ENCODE data around the gene TMEM88. TPM values are rescaled to one million over a fixed set of nuclear protein-coding genes. Genes with fewer than 3 reads are reported as not detected.
A peak's percentile ranks its signal among the peaks of the same experiment; 100 is the strongest.

The TMEM88 gene, protein sequence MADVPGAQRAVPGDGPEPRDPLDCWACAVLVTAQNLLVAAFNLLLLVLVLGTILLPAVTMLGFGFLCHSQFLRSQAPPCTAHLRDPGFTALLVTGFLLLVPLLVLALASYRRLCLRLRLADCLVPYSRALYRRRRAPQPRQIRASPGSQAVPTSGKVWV
- 1.1 TPM for polyA plus RNA-seq (2013, experiment 1 of 2; ENCODE audit: insufficient read length)
- 1.3 TPM for polyA plus RNA-seq (2013, experiment 2 of 2; ENCODE audit: insufficient read length)

DNA sequence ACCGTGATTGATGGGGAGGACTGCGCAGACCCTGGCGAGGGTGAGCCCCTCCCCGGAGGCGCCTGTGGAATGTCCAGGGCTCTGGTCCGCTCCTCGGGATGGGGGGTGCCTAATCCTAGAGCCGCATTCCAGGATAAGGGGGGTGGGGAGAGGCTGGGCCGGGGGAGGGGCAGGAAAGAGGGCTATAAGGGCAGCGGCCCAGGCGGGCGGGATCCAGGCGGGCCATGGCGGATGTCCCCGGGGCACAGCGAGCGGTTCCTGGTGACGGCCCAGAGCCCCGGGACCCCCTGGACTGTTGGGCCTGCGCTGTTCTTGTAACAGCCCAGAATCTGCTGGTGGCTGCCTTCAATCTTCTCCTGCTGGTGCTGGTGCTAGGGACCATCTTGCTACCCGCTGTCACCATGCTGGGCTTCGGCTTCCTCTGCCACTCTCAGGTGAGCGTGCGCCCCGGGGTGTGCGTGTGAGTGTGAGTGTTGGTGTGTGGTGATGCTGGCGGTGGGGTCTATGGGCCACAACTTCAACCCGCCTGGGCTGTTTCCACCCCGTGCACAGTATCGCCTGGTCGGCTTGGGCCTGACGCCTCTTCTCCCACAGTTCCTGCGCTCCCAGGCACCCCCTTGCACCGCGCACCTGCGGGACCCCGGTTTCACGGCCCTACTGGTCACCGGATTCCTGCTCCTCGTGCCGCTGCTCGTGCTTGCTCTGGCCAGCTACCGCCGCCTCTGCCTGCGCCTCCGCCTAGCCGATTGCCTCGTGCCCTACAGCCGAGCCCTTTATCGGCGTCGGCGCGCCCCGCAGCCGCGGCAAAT lies at the start of gene TMEM88:
Gene TMEM88 (plus strand): TSS at position 216 of the 809 bp plus-strand sequence. CDS start 9 bp downstream, at position 225.
- no peak for DNase-seq

DNA sequence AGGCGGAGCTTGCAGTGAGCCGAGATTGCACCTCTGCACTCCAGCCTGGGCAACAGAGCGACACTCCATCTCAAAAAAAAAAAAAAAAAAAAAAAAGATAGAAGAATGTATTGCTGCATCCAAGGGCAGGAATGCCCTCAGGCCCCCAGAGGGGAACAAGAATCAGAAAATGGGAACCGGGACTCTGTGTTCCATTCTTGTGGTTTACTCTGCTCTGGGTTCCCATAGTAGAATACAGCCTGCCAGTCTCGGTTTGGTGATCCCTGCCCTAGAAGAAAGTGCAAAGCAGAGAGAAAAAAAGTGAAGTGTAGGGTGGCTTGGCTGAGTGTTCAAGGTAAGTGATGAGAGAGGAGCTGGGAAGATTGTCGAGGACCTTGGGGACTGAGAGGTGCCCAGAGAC lies 48.3 kb upstream of the TMEM88 start:
- no peak for DNase-seq

DNA sequence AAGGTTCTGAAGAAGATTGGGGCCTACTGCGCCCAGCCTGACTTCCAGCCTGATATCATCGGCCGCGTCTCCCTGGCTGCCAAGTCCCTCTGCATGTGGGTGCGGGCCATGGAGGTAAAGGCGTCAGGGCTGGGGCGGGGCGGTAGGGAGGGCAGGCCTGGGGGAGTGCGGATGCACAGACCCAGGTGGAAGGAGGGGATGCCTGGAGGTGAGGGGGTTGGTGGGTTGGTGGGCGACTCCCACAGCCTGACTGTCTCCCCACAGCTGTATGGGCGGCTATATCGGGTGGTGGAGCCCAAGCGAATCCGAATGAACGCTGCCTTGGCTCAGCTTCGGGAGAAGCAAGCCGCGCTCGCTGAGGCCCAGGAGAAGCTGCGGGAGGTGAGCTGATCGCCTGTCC lies 47.7 kb upstream of the TMEM88 start:
- no peak for DNase-seq

DNA sequence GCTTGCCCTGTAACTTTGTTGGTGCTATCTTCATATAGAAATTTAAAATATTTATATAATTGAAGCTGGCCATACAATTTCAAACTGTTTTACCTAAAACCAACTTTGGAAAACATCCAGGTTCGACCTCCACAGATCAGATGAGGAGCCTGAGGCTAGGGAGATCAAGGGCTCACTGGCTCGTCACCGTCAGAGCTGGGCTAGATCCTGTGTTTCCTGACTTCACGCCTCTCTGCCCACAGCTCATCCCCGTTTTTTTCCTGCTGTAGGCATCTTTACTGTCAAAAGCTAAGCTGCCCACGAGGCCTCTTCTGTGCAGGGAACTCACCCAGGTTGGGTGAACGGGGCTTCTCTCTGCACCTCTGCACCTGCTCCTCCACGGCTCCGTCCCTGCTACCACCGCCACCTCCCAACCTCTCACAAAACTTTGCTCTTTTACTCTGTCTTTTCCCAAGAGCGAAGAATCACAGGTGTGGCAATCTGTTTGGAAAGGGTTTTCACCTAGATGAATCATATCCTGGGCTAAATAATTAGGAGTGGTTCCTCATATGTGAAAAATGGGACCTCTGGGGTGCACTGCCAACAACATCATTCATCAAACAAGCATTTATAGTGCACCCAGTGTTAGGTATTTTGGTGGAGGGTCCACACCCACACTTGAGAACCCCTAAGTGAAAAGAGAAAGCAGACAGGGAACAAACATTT lies 45.6 kb upstream of the TMEM88 start:
- DNase-seq: no peak

DNA sequence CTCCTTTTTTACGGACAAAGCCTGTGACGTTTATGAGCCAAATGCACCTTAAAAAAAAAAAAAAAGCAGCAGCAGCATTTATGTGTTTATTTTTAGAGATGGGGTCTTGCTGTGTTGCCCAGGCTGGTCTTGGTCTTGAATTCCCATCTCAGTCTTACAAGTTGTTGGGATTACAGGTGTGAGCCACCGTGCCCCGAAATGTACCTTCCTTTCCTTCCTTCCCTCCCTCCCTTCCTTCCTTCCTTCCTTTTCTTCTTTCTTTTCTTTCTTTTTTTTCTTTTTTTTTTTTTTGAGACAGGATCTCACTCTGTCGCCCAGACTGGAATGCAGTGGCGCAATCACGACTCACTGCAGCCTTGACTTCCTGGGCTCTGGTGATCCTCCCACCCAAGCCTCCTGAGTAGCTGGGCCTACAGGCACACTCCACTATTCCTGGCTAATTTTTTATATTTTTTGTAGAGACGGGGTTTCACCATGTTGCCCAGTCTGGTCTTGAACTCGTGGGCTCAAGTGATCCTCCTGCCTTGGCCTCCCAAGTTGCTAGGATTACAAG lies 45.0 kb upstream of the TMEM88 start:
- peak; percentile 37 for DNase-seq

DNA sequence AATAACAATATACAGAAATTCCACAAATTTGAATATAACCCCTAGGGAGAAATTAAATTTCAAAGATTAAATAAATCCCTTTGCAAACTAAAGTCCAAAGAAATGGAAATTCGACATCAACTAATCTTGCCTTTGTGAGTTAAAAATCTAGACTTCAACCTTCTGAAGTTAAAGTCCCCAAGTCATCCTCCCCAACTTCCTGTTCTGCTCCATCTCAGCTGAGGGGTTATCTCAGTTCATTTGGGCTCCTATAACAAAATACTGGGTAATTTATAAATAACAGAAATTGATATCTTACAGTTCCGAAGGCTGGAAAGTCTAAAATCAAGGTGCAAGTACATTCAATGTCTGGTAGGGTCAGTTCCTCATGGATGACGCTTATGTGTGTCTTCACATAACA lies 43.6 kb upstream of the TMEM88 start:
- DNase-seq: no peak

DNA sequence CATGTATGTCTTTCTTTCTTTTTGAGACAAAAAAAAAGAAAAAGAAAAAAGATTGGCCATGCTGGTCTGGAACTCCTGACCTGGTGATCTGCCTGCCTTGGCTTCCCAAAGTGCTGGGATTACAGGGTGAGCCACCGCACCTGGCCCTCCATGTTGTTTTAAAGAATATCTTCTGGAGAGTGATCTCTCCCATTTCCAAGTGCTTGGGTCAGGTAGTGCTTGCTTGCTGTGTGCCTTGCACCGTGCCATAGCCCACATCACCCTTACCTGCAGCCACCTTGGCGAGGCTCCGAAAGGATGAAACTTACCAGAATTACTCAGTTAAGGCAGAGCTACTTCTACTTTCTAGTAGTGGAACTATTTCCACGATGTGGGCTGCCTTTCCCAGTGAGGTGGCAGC lies 39.9 kb upstream of the TMEM88 start:
- no peak for DNase-seq

DNA sequence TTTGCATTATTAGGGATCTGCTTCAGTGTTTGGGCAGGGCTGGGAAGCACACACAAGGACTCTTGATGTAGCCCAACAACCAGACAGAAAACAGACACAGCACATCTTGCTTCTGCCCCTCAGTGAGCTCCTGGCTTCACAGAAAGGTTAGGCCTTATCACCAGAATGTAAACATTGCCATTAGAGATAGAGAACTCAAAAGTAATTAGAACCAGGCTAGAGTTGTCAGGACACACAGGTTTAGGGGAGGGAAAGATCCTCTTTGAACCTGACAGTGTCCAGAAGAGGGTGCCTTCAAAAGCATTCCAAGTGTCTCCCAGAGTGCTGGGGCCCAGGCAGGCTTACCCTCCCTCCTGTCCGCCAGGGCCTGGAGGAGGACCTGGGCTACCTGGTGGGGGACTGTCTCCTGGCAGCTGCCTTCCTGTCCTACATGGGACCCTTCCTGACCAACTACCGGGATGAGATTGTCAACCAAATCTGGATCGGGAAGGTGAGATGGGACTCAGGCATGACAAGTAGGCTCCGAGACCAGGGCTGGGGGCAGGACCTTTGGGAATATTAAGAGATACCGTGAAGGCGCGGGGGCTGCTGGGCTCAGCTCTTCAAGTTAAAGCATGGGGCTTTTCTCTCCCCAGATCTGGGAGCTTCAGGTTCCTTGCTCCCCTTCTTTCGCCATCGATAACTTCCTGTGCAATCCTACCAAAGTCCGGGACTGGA lies 37.8 kb upstream of the TMEM88 start:
- DNase-seq: no peak

DNA sequence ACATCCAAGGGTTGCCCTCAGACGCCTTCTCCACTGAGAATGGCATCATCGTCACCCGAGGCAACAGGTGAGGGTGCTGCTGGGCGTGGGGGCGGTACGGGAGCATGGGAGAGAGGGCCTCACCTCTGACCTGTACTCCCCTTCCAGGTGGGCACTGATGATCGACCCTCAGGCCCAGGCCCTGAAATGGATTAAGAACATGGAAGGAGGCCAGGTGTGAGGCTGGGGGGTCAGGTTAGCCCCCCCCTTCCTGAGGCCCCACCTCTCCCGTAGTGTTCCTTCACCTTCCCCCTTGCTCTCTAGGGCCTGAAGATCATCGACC lies 37.3 kb upstream of the TMEM88 start:
- DNase-seq: no peak

DNA sequence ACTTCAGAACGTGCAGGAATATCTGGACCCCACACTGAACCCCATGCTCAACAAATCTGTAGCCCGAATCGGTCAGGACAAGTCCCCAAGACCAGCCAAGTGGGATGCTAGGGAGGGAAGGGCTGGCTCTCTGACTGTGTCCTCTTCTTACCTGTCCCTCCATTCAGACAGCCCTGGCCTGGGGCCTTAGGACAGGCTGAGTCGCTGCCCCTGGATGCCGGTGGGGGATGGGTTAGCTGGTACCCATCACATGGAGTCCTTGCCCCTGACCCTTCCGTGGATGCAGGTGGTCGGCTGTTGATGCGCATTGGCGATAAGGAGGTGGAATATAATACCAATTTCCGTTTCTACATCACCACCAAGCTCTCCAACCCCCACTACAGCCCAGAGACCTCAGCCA lies 36.8 kb upstream of the TMEM88 start:
- no peak for DNase-seq

DNA sequence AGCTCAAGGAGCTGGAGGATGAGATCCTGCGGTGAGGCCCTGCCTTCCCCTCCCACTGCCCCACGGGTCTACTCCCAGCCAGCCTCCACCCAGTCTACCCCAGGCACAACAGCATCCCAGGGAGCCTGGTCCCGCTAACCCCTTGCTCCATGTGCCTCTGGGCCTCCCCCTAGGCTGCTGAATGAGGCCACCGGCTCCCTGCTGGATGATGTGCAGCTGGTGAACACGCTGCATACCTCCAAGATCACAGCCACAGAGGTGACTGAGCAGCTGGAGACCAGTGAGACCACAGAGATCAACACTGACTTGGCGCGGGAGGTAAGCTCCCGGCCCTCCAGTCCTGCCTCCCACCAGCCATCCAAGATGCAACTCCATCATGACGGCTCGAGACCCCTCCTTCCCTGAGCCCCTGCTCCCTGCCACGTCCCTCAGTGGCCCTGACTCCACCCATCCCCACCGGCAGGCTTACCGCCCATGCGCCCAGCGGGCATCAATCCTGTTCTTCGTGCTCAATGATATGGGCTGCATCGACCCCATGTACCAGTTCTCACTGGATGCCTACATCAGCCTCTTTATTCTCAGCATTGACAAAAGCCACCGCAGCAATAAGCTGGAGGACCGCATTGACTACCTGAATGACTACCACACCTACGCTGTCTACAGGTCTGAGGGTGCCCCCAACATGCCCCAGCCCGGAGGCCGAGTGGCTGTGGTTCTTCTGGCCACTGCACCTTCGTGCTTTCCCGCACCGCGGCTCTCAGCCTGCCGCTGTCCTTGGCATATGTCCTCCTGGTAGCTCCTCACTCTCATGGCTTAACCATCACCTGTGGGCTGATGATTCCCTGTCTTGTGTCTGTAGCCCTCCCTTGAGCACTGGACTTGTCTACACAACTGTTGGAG lies 35.9 kb upstream of the TMEM88 start:
- no peak for DNase-seq

DNA sequence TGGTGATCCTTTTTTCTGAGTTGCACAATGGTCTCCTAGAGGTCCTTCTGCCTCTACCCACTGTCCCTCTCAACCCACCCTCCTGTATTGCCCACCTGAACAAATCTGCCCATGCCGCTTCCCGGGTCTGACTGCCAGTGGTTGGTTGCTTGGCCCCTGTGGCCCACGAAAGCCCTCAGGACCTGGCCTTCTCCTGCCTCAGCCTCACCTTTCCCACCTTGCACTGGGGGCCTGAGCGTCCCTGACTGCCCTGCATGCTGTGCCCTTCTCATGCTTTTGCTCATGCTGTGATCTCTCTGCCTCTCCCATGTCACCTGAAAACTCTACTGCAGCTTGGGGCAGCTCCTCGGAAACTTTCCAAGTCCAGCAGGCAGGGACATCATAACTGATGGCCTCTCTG lies 34.6 kb upstream of the TMEM88 start:
- no peak for DNase-seq

DNA sequence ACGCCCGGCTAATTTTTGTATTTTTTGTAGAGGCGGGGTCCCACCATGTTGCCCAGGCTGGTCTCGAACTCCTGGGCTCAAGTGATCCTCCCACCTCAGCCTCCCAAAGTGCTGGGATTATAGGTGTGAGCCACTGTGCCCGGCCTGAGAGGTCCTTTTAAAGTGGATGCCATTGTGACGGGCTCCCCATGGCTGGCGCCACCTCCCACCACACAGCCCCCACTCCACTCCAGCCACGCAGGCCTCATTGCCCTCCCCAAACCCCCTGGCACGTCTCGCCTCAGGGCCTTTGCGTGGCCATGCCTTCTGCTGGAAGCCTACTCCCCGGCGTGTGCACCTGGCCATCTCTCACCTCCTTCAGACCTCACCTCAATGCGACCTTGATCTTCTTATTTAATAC lies 32.7 kb upstream of the TMEM88 start:
- no peak for DNase-seq

DNA sequence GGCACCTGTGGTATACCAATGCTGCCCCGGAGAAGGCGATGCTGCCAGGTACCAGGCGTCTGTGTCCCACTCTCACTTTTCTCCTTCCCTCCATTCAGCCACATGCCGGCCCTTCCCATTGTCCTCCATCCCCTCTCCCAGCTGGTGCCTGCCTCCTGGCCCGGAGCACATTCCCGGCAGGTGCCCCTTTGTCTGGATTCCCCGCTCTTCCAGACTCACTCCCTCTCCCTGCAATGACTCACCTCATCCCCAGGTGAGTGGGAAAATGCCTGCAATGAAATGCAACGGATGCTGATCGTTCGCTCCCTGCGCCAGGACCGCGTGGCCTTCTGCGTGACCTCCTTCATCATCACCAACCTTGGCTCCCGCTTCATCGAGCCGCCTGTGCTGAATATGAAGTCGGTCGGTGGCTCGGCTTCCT lies 31.3 kb upstream of the TMEM88 start:
- no peak for DNase-seq

DNA sequence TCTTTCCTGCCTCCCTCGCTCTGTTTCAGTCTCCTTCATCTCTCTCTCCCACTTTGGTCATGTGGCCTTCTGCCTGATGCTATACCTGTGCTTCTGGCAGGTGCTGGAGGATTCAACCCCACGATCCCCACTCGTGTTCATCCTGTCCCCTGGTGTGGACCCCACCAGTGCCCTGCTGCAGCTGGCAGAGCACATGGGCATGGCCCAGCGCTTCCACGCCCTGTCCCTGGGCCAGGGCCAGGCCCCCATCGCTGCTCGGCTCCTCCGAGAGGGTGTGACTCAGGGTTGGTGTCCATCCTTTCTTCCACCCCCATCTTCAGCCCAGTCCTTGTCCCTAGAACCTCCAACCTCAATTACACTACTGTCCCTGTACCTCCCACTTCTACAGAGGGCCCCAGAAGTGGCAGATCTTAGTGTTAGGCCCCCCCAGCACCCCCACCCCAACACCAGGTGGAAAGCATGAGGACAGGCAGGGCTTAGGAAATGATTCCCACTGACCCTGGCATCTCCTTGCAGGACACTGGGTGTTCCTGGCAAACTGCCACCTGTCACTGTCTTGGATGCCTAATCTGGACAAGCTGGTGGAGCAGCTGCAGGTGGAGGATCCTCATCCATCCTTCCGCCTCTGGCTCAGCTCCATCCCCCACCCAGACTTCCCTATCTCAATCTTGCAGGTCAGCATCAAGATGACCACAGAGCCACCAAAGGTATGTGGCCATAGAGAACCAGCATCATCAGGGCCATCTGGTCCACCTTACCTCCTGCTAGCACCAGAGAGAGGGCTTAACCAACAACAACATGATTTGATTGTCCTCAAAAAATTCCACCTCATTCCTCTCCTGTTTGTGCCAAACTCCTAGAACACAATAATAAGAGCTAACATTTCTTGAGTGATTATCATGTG lies 30.6 kb upstream of the TMEM88 start:
- no peak for DNase-seq

DNA sequence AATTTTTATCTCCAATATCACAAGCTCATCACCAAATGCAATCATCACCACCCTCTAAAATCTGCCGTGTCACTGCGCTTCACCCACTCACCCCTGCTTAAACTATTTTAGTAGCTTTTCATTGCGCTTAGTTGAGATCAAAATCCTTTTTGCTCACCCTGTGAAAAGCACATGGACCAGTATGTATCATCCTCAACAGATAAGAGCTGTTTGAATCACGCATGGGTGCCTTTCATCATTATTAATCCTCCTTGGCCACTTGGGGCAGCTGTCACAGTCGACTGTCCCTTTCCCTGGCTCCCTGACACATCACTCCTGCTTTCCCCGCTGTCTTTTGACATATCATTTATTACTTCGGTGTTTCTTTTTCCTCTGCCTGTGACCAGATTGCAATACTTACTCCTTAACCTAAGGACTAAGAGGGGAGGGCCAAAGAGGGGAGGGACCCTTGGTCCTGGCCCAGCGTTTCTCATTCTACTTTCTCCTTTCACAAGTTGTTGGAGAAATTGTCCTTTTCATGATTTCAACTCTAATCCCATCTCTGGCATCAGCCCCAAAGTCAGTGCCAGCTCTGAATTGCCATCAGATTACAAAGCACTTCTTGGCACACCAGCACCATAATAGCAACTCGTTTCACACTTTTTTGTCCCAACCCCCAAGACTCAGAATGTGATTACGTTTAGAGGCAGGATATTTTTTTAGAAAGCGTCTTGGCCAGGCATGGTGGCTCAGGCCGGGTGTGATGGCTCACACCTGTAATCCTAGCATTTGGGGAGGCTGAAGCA lies 29.5 kb upstream of the TMEM88 start:
- DNase-seq: no peak

DNA sequence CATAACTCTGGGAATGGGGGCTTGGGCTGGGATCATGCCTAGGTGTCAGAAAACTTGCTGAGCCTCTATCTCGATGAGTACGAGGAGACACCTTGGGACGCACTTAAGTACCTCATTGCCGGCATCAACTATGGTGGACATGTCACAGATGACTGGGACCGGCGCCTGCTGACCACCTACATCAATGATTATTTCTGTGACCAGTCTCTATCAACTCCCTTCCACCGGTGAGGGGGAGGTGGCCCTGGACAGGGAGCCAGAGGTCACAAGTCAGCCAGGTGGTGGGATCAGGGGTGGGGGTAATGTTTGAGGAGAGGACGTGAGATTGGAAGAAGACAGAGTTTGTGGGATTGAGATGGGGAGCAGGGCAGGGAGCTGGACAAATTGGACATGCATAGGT lies 24.2 kb upstream of the TMEM88 start:
- DNase-seq: no peak

DNA sequence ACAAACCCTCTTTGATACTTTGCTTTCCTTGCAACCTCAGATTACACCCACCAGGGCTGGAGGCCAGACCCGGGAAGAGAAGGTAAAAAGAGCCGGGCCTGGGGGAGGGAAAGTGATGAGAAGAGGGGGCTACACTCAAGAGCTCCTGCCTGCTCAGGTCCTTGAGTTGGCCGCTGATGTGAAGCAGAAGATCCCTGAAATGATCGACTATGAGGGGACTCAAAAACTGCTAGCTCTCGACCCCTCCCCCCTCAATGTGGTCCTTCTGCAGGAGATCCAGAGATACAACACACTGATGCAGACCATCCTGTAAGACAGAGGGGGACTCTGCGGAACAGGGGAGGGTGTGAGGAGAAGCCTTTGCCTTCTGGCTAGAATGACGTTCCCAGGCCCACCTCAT lies 23.6 kb upstream of the TMEM88 start:
- DNase-seq: no peak

DNA sequence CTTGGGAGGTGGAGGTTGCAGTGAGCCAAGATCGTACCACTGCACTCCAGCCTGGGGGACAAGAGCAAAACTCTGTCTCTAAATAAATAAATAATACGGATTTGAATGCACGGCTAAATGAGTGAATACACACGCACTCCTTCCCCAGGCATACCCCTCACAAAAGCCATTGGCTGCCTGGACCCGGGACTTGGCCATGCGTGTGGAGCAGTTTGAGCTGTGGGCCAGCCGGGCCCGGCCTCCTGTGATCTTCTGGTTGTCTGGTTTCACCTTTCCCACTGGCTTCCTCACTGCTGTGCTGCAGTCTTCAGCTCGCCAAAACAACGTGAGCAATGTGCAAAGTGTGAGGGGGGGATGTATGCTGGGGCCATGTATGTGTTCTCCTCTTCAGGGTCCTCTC lies 22.4 kb upstream of the TMEM88 start:
- no peak for DNase-seq
